Amniotic stem cell (primary cell): ENCODE measurements around the gene DNAJC18.

Source experiments
- DNase-seq: peaks from one replicate; lab custom pipeline; 2025; lab: John Stamatoyannopoulos, UW

The DNAJC18 gene

GRCh38 chr5:139363937-139364336 is 75.4 kb downstream of the DNAJC18 start:
- DNase-seq = no peak

GRCh38 chr5:139361835-139362429 is 77.4 kb downstream of the DNAJC18 start:
- DNase-seq = no peak

GRCh38 chr5:139360384-139360783 is 78.9 kb downstream of the DNAJC18 start:
- no peak for DNase-seq
